ENCODE data around the gene HSD17B12. TPM values are rescaled to one million over a fixed set of nuclear protein-coding genes. Genes with fewer than 3 reads are reported as not detected.
A peak's percentile ranks its signal among the peaks of the same experiment; 100 is the strongest.

HSD17B12 gene
- total and polyA plus RNA-seq, 2 of the 13 experiments (the other 11 are each of a cell fraction or from before 2014, with no cell fraction given): 50.3 to 117 TPM

- TF ChIP-seq KAT8 (CRISPR knock-in tag; IDR thresholded peaks at IDR 0.05) (peak; percentile 99), TOPORS (CRISPR knock-in tag; IDR thresholded peaks at IDR 0.05) (peak; percentile 93), EED (CRISPR knock-in tag; IDR thresholded peaks at IDR 0.05) (peak; percentile 98), ZNF251 (CRISPR knock-in tag; IDR thresholded peaks at IDR 0.05) (no peak), ZSCAN12 (CRISPR knock-in tag; IDR thresholded peaks at IDR 0.05) (no peak), IRF9 (CRISPR knock-in tag; IDR thresholded peaks at IDR 0.05; ENCODE audit: borderline replicate concordance) (peak; percentile 80; the same call in 1 of the 2 replicates), FIP1L1 (IDR thresholded peaks at IDR 0.05; ENCODE audit: borderline replicate concordance, insufficient read depth, low read depth, low read length) (no peak), GABPB1 (CRISPR knock-in tag; IDR thresholded peaks at IDR 0.05) (peak; percentile 100), ELF4 (CRISPR knock-in tag; IDR thresholded peaks at IDR 0.05; ENCODE audit: borderline replicate concordance) (peak; percentile 68; the same call in 1 of the 2 replicates), SOX6 (IDR thresholded peaks at IDR 0.05) (no peak), SOX6 (CRISPR knock-in tag; IDR thresholded peaks at IDR 0.05) (peak; percentile 57), BCL6 (CRISPR knock-in tag; IDR thresholded peaks at IDR 0.05) (peak; percentile 26; the same call in 1 of the 2 replicates), NR2F6 (IDR thresholded peaks at IDR 0.05) (peak; percentile 15; the same call in 1 of the 2 replicates), NR2F6 (CRISPR knock-in tag; IDR thresholded peaks at IDR 0.05) (no peak), CERS6 (CRISPR knock-in tag; IDR thresholded peaks at IDR 0.05) (no peak), ZNF33A (CRISPR knock-in tag; IDR thresholded peaks at IDR 0.05; ENCODE audit: borderline replicate concordance) (no peak), NR3C1 (CRISPR knock-in tag; IDR thresholded peaks at IDR 0.05) (no peak)
- TF ChIP-seq, protein P1, sequence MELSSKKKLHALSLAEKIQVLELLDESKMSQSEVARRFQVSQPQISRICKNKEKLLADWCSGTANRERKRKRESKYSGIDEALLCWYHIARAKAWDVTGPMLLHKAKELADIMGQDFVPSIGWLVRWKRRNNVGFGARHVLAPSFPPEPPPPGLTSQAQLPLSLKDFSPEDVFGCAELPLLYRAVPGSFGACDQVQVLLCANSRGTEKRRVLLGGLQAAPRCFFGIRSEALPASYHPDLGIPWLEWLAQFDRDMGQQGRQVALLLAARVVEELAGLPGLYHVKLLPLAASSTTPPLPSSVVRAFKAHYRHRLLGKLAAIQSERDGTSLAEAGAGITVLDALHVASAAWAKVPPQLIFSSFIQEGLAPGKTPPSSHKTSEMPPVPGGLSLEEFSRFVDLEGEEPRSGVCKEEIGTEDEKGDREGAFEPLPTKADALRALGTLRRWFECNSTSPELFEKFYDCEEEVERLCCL (CRISPR knock-in tag; IDR thresholded peaks at IDR 0.05; ENCODE audit: borderline replicate concordance): 0 out of 2 replicates have a peak, but pooled peaks have one; percentile 47
- TF ChIP-seq, protein P2, sequence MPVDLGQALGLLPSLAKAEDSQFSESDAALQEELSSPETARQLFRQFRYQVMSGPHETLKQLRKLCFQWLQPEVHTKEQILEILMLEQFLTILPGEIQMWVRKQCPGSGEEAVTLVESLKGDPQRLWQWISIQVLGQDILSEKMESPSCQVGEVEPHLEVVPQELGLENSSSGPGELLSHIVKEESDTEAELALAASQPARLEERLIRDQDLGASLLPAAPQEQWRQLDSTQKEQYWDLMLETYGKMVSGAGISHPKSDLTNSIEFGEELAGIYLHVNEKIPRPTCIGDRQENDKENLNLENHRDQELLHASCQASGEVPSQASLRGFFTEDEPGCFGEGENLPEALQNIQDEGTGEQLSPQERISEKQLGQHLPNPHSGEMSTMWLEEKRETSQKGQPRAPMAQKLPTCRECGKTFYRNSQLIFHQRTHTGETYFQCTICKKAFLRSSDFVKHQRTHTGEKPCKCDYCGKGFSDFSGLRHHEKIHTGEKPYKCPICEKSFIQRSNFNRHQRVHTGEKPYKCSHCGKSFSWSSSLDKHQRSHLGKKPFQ (CRISPR knock-in tag; IDR thresholded peaks at IDR 0.05; ENCODE audit: insufficient replicate concordance): no peak
- TF ChIP-seq, protein P3, sequence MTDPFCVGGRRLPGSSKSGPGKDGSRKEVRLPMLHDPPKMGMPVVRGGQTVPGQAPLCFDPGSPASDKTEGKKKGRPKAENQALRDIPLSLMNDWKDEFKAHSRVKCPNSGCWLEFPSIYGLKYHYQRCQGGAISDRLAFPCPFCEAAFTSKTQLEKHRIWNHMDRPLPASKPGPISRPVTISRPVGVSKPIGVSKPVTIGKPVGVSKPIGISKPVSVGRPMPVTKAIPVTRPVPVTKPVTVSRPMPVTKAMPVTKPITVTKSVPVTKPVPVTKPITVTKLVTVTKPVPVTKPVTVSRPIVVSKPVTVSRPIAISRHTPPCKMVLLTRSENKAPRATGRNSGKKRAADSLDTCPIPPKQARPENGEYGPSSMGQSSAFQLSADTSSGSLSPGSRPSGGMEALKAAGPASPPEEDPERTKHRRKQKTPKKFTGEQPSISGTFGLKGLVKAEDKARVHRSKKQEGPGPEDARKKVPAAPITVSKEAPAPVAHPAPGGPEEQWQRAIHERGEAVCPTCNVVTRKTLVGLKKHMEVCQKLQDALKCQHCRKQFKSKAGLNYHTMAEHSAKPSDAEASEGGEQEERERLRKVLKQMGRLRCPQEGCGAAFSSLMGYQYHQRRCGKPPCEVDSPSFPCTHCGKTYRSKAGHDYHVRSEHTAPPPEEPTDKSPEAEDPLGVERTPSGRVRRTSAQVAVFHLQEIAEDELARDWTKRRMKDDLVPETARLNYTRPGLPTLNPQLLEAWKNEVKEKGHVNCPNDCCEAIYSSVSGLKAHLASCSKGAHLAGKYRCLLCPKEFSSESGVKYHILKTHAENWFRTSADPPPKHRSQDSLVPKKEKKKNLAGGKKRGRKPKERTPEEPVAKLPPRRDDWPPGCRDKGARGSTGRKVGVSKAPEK (CRISPR knock-in tag; IDR thresholded peaks at IDR 0.05; ENCODE audit: borderline replicate concordance): peak; percentile 52; the same call in 1 of the 2 replicates
- TF ChIP-seq, protein P4, sequence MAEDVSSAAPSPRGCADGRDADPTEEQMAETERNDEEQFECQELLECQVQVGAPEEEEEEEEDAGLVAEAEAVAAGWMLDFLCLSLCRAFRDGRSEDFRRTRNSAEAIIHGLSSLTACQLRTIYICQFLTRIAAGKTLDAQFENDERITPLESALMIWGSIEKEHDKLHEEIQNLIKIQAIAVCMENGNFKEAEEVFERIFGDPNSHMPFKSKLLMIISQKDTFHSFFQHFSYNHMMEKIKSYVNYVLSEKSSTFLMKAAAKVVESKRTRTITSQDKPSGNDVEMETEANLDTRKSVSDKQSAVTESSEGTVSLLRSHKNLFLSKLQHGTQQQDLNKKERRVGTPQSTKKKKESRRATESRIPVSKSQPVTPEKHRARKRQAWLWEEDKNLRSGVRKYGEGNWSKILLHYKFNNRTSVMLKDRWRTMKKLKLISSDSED (CRISPR knock-in tag; IDR thresholded peaks at IDR 0.05): no peak
Measured at GRCh38 chr11:43880640-43881159, 200.2 kb downstream of the HSD17B12 start, which contains the start of gene ALKBH3 (continued).
